Renal pelvis (tissue), 12 donors: Measurements from ENCODE around the gene ARID4A. TPM values are rescaled to one million over a fixed set of nuclear protein-coding genes. Genes with fewer than 3 reads are reported as not detected.
"Not testable (repeated sequence)": the region's sequence is repeated elsewhere in the genome, so short reads cannot be mapped to it uniquely, and the experiment has no call there.

Experiments used
- DNase-seq: peaks from one replicate; pipeline ENCODE4 v3.0.0-alpha.2; 2013
- long read RNA-seq, 16 experiments: transcript quantifications; one replicate each; lab custom pipeline, GENCODE V29; 2026
- polyA plus RNA-seq, 3 donors: library from polyadenylated mRNA; unstranded; fragments of 120-200 nt; gene quantifications; one replicate each; pipeline ENCODE4 v1.2.1, GENCODE V29; 2013; ENCODE audit not compliant: insufficient read length in 3 of 3

The ARID4A gene, protein sequence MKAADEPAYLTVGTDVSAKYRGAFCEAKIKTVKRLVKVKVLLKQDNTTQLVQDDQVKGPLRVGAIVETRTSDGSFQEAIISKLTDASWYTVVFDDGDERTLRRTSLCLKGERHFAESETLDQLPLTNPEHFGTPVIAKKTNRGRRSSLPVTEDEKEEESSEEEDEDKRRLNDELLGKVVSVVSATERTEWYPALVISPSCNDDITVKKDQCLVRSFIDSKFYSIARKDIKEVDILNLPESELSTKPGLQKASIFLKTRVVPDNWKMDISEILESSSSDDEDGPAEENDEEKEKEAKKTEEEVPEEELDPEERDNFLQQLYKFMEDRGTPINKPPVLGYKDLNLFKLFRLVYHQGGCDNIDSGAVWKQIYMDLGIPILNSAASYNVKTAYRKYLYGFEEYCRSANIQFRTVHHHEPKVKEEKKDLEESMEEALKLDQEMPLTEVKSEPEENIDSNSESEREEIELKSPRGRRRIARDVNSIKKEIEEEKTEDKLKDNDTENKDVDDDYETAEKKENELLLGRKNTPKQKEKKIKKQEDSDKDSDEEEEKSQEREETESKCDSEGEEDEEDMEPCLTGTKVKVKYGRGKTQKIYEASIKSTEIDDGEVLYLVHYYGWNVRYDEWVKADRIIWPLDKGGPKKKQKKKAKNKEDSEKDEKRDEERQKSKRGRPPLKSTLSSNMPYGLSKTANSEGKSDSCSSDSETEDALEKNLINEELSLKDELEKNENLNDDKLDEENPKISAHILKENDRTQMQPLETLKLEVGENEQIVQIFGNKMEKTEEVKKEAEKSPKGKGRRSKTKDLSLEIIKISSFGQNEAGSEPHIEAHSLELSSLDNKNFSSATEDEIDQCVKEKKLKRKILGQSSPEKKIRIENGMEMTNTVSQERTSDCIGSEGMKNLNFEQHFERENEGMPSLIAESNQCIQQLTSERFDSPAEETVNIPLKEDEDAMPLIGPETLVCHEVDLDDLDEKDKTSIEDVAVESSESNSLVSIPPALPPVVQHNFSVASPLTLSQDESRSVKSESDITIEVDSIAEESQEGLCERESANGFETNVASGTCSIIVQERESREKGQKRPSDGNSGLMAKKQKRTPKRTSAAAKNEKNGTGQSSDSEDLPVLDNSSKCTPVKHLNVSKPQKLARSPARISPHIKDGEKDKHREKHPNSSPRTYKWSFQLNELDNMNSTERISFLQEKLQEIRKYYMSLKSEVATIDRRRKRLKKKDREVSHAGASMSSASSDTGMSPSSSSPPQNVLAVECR
- polyA plus RNA-seq, result 10 to 100 TPM; 26.3 to 37.9 (median 34.9) TPM
- long read RNA-seq, donor 1, partial matches to known transcripts, result 20 of 20 reads
- long read RNA-seq, donor 1, other reads (novel, unspliced or antisense), result 0 of 20 reads
- long read RNA-seq, donor 2, partial matches to known transcripts, result 11 of 11 reads
- long read RNA-seq, donor 2, other reads (novel, unspliced or antisense), result 0 of 11 reads
- long read RNA-seq, donor 3, result 0 reads
- long read RNA-seq, donor 4, partial matches to known transcripts, result 0 of 1 reads
- long read RNA-seq, donor 4, other reads (novel, unspliced or antisense), result 0 of 1 reads
- long read RNA-seq, donor 5, result 0 reads
- long read RNA-seq, donor 6, partial matches to known transcripts, result 6 of 6 reads
- long read RNA-seq, donor 6, other reads (novel, unspliced or antisense), result 0 of 6 reads
- long read RNA-seq, donor 7, result 0 reads
- long read RNA-seq, donor 8, result 0 reads
- long read RNA-seq, donor 9, partial matches to known transcripts, result 5 of 5 reads
- long read RNA-seq, donor 9, other reads (novel, unspliced or antisense), result 0 of 5 reads
- long read RNA-seq, donor 10, partial matches to known transcripts, result 8 of 8 reads
- long read RNA-seq, donor 10, other reads (novel, unspliced or antisense), result 0 of 8 reads
- long read RNA-seq, donor 11, partial matches to known transcripts, result 0 of 2 reads
- long read RNA-seq, donor 11, other reads (novel, unspliced or antisense), result 0 of 2 reads
- long read RNA-seq, donor 12, result 0 reads
- long read RNA-seq, donor 13, partial matches to known transcripts, result 18 of 95 reads
- long read RNA-seq, donor 13, other reads (novel, unspliced or antisense), result 75 of 95 reads
- long read RNA-seq, donor 14, result 0 reads
- long read RNA-seq, donor 15, result 0 reads
- long read RNA-seq, donor 16, partial matches to known transcripts, result 18 of 18 reads
- long read RNA-seq, donor 16, other reads (novel, unspliced or antisense), result 0 of 18 reads

DNA sequence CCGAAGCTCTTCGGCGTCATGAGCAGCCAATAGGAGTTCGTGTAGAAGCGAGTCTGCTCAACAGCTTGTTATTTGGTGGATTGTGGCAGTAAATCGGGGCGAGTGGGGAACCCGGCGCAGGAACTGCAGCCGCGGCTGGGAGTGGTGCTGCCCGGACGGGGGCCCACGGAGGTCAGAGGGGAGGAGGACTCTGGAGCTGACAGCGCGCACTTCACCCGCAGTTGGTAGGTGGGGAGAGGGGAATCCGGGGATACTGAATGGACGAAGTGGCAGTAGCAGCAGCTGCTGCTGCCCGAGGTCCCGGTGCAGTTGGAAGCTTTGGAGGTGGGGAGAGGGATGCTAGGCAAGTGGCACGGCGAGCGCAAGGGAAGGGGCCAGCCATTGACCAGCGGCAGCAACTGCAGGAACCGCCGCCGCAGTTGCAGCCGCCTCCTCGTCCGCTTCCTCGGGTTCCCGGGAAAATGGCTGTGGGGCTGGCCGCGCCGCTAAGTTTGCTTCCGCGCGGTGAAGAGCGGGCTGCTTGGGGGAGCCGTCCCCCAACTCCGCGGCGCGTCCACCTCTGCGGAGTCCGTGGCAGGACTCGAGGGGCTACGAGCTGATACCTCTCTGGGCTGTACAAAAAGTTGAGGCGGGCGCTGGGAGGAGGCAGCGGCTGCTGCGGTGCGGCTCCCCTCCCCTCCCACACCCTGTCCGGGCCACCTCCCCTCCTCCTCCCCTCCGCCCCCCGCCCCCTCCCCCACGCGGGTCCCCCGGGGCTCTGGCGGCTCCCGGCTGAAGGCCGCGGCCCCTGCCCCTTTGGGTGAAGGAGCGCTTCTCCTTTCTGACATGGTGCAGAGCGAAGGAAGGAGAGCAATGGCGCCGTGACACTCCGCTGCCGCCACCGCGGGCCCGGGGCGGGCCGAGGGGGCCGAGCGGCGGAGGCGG is at the start of gene ARID4A:
TSS of gene ARID4A (plus strand) at position 79 of the 924 bp plus-strand sequence. CDS start 1,300 bp downstream, outside the sequence.
- DNase-seq, result peak; percentile 26

DNA sequence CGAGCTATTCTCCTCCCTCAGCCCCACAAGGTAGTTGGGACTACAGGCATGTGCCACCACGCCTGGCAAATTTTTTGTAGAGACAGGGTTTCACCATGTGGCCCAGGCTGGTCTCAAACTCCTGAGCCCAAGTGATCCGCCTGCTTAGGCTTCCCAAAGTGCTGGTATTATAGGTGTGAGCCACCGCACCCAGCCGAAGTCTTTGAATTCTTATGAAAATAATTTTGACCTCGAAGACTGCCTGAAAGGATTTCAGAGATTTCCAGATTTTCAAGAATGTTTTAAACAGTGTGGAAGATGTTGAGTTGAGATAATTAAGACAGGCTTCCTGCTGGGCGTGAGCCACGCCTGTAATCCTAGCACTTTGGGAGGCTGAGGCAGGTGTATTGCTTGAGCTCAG is 48.7 kb upstream of the ARID4A start:
- DNase-seq, result no peak

GRCh38 chr14:58258156-58258555 is 40.2 kb upstream of the ARID4A start:
- no peak for DNase-seq

- not testable (repeated sequence) for DNase-seq
These were observed 36.4 kb upstream of the ARID4A start for GRCh38 chr14:58262005-58262404.

GRCh38 chr14:58265401-58265800 is 33.0 kb upstream of the ARID4A start:
- peak; percentile 40 for DNase-seq

DNA sequence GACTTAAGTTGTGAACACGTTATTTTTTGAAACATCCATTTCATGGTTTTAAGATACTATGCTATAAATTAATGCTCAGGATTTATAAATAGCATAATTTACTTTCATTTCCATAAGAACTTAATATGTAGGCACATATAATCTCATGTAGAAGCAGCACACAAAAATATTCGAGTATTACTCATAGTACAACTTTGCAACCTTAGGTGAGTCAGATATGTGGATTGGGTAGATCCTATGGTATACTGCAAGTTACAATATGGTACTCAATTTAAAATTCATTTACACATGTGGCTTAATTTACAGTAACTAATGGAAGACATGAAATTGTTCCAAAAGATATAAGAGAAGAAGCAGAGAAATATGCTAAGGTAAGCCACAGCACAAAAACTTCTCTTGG is 27.7 kb upstream of the ARID4A start:
- DNase-seq, result no peak

- no peak for DNase-seq
These were observed 25.6 kb upstream of the ARID4A start for GRCh38 chr14:58272588-58273372.

DNA sequence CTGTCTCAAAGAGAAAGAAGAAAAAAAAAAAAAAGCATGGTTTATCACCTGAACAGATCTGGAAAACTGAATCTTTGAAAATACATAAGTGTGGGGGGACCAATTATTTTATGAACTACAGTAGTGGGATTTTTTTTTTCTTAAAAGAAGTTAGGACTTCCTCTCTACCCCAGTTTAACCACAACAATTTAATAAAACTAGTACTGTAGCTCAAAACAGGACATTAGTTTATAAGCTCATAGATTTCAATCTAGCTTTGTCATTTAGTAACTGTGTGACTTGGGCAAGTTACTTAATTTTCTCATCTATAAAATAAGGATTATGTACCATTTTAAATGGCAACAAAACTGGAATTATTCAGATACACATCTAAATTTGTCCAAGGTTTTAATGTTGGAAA is 23.5 kb upstream of the ARID4A start:
- no peak for DNase-seq

- DNase-seq, result no peak
These were observed 22.7 kb upstream of the ARID4A start for GRCh38 chr14:58275527-58276190.

- DNase-seq, result no peak
These were observed 22.1 kb upstream of the ARID4A start for GRCh38 chr14:58276208-58276607.

DNA sequence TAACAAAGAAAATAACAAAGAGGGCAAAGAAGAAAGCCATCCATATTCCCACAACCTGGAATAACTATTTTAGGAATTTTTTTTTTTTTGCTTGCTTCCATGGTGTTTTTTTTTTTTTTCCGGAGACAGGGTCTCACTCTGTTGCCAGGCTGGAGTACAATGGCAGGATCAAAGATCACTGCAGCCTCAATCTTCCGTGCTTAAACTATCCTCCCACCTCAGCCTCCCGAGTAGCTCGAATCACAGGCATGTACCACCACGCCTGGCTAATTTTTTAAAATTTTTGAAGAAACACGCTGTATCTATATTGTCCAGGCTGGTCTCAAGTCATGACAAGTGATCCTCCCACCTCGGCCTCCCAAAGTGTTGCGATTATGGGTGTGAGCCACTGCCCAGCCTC is 20.2 kb upstream of the ARID4A start:
- no peak for DNase-seq

- peak; percentile 38 for DNase-seq
These were observed 17.2 kb upstream of the ARID4A start for GRCh38 chr14:58280954-58281787.

DNA sequence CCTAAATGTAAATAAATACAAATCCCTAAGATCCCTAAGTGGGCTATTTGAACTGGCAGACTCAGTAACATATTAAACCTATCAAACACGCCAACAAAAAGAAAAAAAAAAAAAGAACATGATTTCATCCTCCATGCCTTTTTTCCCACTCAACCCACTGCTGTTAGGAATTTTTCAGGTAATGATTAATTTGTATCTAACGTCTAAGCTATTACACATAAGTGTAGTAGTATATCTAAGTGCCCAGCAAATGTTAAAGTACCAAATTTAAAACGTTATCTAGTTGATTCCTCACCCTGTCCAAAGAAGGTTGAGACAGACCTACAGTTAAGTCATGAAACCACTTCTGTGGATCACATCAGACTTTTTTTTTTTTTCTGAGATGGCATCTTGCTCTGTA is 16.4 kb upstream of the ARID4A start:
- no peak for DNase-seq

- DNase-seq, result no peak
These were observed 15.3 kb upstream of the ARID4A start for GRCh38 chr14:58282925-58283593.

- no peak for DNase-seq
These were observed 14.6 kb upstream of the ARID4A start for GRCh38 chr14:58283730-58284129.

- DNase-seq, result no peak
These were observed 13.2 kb upstream of the ARID4A start for GRCh38 chr14:58285132-58285531.
